Activated naive CD4-positive, alpha-beta T cell treated with anti-CD3 and anti-CD28 coated beads for 36 hours (primary cell): ENCODE measurements around the gene MPHOSPH9. TPM values are rescaled to one million over a fixed set of nuclear protein-coding genes. Genes with fewer than 3 reads are reported as not detected.
"Not testable (repeated sequence)": the region's sequence is repeated elsewhere in the genome, so short reads cannot be mapped to it uniquely, and the experiment has no call there.

Source experiments
- CTCF ChIA-PET: fragments of 350-600 bp; sonication (Branson Sonifier 250); formaldehyde crosslinking; loops from one replicate; lab custom pipeline; 2021; ENCODE audit warnings: antibody characterized with exemption; lab: Charles Lee
- DNase-seq: peaks from one replicate; pipeline ENCODE4 v3.0.0-alpha.2; 2020
- H3K27ac Mint-ChIP-seq: one replicate; pipeline ENCODE4 v1.8.0; 2021; ENCODE audit warnings: mild to moderate bottlenecking, mixed read lengths
- H3K27me3 Mint-ChIP-seq: one replicate; pipeline ENCODE4 v1.8.0; 2021; ENCODE audit warnings: low read depth, mixed read lengths
- H3K36me3 Mint-ChIP-seq: one replicate; pipeline ENCODE4 v1.8.0; 2021; ENCODE audit warnings: low read depth, mixed read lengths
- H3K4me1 Mint-ChIP-seq: one replicate; pipeline ENCODE4 v1.8.0; 2021; ENCODE audit warnings: low read depth, mixed read lengths
- H3K4me3 Mint-ChIP-seq: one replicate; pipeline ENCODE4 v1.8.0; 2021; ENCODE audit warnings: mild to moderate bottlenecking, moderate library complexity, mixed read lengths
- H3K9me3 Mint-ChIP-seq: one replicate; pipeline ENCODE4 v1.8.0; 2021; ENCODE audit warnings: mixed read lengths
- intact Hi-C: fragments of 100-400 bp; cut with micrococcal nuclease; formaldehyde crosslinking; loops from one replicate; pipeline ENCODE4 v1.15.1; 2023
- total RNA-seq, 2 experiments: library from RNA; stranded (reverse); gene quantifications; one replicate each; pipeline ENCODE4 v1.2.3, GENCODE V29; 2021

Gene MPHOSPH9
- total RNA-seq, 2 experiments from 2014 or later = 111 to 114 TPM

- no peak overlapping the region for H3K4me3 Mint-ChIP-seq
- no peak for DNase-seq
- no peaks in the 10 kb centered on the region for H3K9me3 Mint-ChIP-seq
- peak overlapping the region; percentile 56 for H3K27ac Mint-ChIP-seq
- peaks cover 26% of the 10 kb centered on the region for H3K36me3 Mint-ChIP-seq
- intact Hi-C loops = no loop called here
- H3K27me3 Mint-ChIP-seq = no peaks in the 10 kb centered on the region
- peaks cover 46% of the 10 kb centered on the region for H3K4me1 Mint-ChIP-seq
- CTCF ChIA-PET = no interaction called here
Observed at GRCh38 chr12:123253641-123254459, 20.9 kb upstream of the MPHOSPH9 start.

DNA sequence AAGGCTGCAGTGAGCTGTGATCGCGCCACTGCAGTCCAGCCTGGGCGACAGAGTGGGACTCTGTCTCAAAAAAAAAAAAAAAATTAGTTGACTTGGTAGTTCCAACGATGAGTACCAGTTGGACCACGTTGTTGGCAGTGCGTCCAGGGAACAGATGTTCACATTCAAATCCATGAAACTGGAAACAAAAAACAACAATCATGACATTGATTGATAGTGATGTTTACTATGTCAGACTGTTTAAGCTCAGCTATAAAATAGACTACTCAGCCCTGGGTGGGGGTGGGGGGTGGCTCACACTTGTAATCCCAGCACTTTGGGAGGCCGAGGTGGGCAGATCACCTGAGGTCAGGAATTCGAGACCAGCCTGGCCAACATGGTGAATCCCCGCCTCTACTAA is 19.4 kb upstream of the MPHOSPH9 start:
- Mint-ChIP-seq H3K4me1 (peaks cover 58% of the 10 kb centered on the region), H3K36me3 (peaks cover 41% of the 10 kb centered on the region)
- H3K4me3 Mint-ChIP-seq, H3K27ac Mint-ChIP-seq, DNase-seq, intact Hi-C loops, H3K27me3 Mint-ChIP-seq, H3K9me3 Mint-ChIP-seq: not testable (repeated sequence)
- CTCF ChIA-PET = interaction anchor here (0.7 kb wide), 2 partner anchors 9 to 345 kb away, joined by 3 read pairs; no protein-coding TSS in a partner anchor

DNA sequence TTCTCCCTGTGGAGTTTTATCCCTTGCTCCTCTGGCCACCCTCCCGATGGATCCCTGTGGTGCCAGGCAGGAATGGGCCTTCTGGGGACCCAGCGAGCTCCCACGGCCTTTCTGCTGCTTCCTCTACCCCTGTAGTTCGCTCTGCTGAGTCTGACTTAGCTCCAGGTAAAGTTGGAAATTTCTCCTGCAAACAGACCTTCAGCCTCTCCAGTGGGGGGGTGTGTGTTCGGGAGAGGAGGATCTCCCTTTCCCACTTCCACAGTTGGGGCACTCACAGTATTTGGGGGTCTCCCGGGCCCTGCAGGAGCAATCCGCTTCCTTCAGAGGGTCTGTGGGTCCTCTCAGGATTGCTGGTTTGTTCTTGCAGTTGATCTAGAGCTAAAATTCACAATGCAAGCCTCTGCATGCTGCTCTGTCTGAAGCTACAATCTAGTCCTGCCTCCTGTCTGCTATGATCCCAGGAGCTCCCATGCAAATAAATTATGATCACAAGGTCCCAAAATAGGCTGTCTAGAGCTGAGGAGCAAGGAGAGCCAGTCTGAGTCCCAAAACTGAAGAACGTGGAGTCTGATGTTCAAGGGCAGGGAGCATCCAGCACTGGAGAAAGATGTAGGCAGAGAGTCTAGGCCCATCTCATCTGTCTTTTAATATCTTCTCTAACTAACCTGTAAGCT is 18.6 kb upstream of the MPHOSPH9 start:
- intact Hi-C loops = no loop called here
- Mint-ChIP-seq H3K27me3 (no peaks in the 10 kb centered on the region), H3K9me3 (peaks cover 6% of the 10 kb centered on the region), H3K4me3 (no peak overlapping the region), H3K36me3 (peaks cover 42% of the 10 kb centered on the region), H3K4me1 (peaks cover 66% of the 10 kb centered on the region), H3K27ac (peak overlapping the region; percentile 59)
- DNase-seq = no peak
- CTCF ChIA-PET = interaction anchor here (0.6 to 0.7 kb wide), 3 partner anchors 9 to 346 kb away, joined by 3 read pairs; no protein-coding TSS in a partner anchor

DNA sequence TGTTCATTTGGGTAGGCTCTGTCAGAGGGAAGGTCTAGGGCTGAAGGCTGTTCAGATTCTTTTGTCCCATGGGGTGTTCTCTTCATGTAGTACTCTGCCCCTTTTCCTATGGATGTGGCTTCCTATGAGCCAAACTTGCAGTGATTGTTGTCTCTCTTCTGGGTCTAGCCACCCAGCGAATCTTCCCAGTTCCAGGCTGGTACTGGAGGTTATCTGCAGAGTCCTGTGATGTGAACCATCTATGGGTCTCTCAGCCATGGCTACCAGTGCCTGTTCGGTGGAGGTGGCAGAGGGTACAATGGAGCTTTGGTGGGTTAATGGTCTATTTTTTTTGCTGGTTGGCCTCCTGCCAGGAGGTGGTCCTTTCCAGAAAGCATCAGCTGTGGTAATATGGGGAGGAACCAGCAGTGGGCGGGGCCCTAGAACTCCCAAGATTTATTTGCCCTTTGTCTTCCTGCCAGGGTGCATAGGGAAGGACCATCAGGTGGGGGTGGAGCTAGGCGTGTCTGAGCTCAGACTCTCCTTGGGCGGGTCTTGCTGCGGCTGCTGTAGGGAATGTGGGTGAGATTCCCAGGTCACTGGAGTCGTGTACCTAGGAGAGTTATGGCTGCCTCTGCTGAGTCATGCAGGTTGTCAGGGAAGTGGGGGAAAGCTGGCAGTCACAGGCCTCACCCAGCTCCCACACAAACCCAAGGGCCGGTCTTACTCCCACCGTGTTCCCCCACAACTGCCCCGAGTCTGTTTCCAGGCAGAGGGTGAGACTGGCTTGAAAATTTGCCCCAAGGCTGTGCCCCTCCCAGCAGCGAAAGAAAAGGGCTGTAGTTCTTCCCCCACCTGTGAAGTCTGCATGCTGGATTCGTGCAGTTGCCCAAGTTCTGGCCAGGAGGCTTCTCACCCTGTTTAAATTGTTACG is 17.8 kb upstream of the MPHOSPH9 start:
- peaks cover 73% of the 10 kb centered on the region for H3K4me1 Mint-ChIP-seq
- intact Hi-C loops = no loop called here
- H3K4me3 Mint-ChIP-seq = no peak overlapping the region
- peaks cover 6% of the 10 kb centered on the region for H3K9me3 Mint-ChIP-seq
- no peaks in the 10 kb centered on the region for H3K27me3 Mint-ChIP-seq
- H3K36me3 Mint-ChIP-seq = peaks cover 37% of the 10 kb centered on the region
- CTCF ChIA-PET = interaction anchor here (0.7 kb wide), 1 partner anchor 13 kb away, joined by 3 read pairs; no protein-coding TSS in a partner anchor
- no peak for DNase-seq
- H3K27ac Mint-ChIP-seq = peak overlapping the region; percentile 59

GRCh38 chr12:123248996-123249741 is 16.2 kb upstream of the MPHOSPH9 start:
- H3K27me3 Mint-ChIP-seq, intact Hi-C loops, H3K9me3 Mint-ChIP-seq, DNase-seq, H3K27ac Mint-ChIP-seq, H3K4me3 Mint-ChIP-seq: not testable (repeated sequence)
- peaks cover 37% of the 10 kb centered on the region for H3K36me3 Mint-ChIP-seq
- CTCF ChIA-PET = interaction anchor here (0.6 to 2.8 kb wide), 3 partner anchors 9 to 211 kb away, joined by 5 to 15 read pairs (median 8); no protein-coding TSS in a partner anchor
- peaks cover 71% of the 10 kb centered on the region for H3K4me1 Mint-ChIP-seq

DNA sequence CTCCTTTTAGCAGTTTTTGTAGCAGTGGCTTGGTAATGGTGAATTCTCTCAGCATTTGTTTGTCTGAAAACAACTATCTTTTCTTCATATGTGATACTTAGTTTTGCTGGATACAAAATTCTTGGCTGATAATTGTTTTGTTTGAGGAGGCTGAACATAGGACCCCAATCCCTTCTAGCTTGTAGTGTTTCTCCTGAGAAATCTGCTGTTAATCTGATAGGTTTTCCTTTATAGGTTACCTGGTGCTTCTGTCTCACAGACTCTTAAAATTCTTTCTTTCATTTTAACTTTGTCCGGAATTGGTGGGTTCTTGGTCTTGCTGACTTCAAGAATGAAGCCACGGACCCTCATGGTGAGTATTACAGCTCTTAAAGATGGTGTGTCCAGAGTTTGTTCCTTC is 15.2 kb upstream of the MPHOSPH9 start:
- peaks cover 67% of the 10 kb centered on the region for H3K4me1 Mint-ChIP-seq
- peaks cover 31% of the 10 kb centered on the region for H3K36me3 Mint-ChIP-seq
- H3K27ac Mint-ChIP-seq = not testable (repeated sequence)

GRCh38 chr12:123245678-123246077 is 12.7 kb upstream of the MPHOSPH9 start:
- CTCF ChIA-PET = no interaction called here
- peaks cover 6% of the 10 kb centered on the region for H3K9me3 Mint-ChIP-seq
- H3K27me3 Mint-ChIP-seq = no peaks in the 10 kb centered on the region
- peaks cover 48% of the 10 kb centered on the region for H3K36me3 Mint-ChIP-seq
- peaks cover 70% of the 10 kb centered on the region for H3K4me1 Mint-ChIP-seq
- no peak overlapping the region for H3K27ac Mint-ChIP-seq
- H3K4me3 Mint-ChIP-seq = no peak overlapping the region
- intact Hi-C loops = no loop called here
- no peak for DNase-seq

More for the DNA sequence above, 15.2 kb upstream of the MPHOSPH9 start:
- H3K27me3 Mint-ChIP-seq, H3K4me3 Mint-ChIP-seq, intact Hi-C loops, DNase-seq, H3K9me3 Mint-ChIP-seq: not testable (repeated sequence)
- CTCF ChIA-PET = interaction anchor here (0.9 to 2.8 kb wide), 2 partner anchors 10 to 15 kb away, joined by 3 to 15 read pairs; partner anchors contain the start of genes MPHOSPH9 and MTRFR

- peaks cover 50% of the 10 kb centered on the region for H3K36me3 Mint-ChIP-seq
- H3K4me3 Mint-ChIP-seq = no peak overlapping the region
- CTCF ChIA-PET = no interaction called here
- intact Hi-C loops = no loop called here
- no peaks in the 10 kb centered on the region for H3K27me3 Mint-ChIP-seq
- H3K4me1 Mint-ChIP-seq = peaks cover 62% of the 10 kb centered on the region
- H3K27ac Mint-ChIP-seq = no peak overlapping the region
- H3K9me3 Mint-ChIP-seq = peaks cover 6% of the 10 kb centered on the region
- DNase-seq = no peak
Observed at GRCh38 chr12:123243671-123244262, 10.8 kb upstream of the MPHOSPH9 start.

GRCh38 chr12:123242116-123242904 is 9.4 kb upstream of the MPHOSPH9 start:
- Mint-ChIP-seq H3K4me1 (peaks cover 64% of the 10 kb centered on the region), H3K27me3 (no peaks in the 10 kb centered on the region), H3K4me3 (peak overlapping the region; percentile 11), H3K36me3 (peaks cover 43% of the 10 kb centered on the region), H3K27ac (peak overlapping the region; percentile 73), H3K9me3 (no peaks in the 10 kb centered on the region)
- DNase-seq = peak; percentile 42
- CTCF ChIA-PET = interaction anchor here (0.8 to 1.2 kb wide), 6 partner anchors 10 to 359 kb away, joined by 3 to 5 read pairs (median 3); partner anchors contain the start of gene DDX55
- intact Hi-C loops = no loop called here

DNA sequence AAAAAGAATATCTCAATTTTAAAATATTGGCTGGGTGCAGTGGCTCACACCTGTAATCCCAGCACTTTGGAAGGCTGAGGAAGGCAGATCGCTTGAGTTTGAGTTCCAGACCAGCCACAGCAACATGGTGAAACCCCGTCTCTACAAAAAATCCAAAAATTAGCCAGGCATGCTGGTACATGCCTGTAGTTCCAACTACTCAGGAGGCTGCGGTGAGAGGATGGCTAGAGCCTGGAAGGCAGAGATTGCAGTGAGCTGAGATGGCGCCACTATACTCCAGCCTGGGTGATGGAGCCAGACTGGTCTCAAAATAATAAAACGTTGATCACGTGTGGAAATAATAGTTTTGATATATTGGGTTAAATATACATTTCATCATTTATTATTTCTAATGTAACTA is 6.0 kb upstream of the MPHOSPH9 start:
- peaks cover 63% of the 10 kb centered on the region for H3K4me1 Mint-ChIP-seq
- intact Hi-C loops = loop anchor here (1.0 to 10.0 kb wide), 3 partner anchors 164 to 476 kb away; partner anchors contain the start of gene ATP6V0A2
- peak overlapping the region; percentile 50 for H3K27ac Mint-ChIP-seq
- H3K27me3 Mint-ChIP-seq = no peaks in the 10 kb centered on the region
- no peak for DNase-seq
- CTCF ChIA-PET = interaction anchor here (0.8 to 3.6 kb wide), 12 partner anchors 9 to 380 kb away, joined by 3 to 44 read pairs (median 6); no protein-coding TSS in a partner anchor
- H3K36me3 Mint-ChIP-seq = peaks cover 51% of the 10 kb centered on the region
- no peak overlapping the region for H3K4me3 Mint-ChIP-seq
- H3K9me3 Mint-ChIP-seq = no peaks in the 10 kb centered on the region
